GM12878 (cell line): Measurements from ENCODE around the gene ABHD6. TPM values are rescaled to one million over a fixed set of nuclear protein-coding genes. Genes with fewer than 3 reads are reported as not detected.

Experiments
- BHLHE40 ChIP-seq, 2 experiments: fragments of 450-650 bp in 1 of 2; IDR thresholded peaks; 2 replicates each; pipeline ENCODE4 v1.6.1; 2011 to 2017; ENCODE audit warnings: low read depth in 2 of 2, borderline replicate concordance in 1 of 2, improper control_type of control experiment in 1 of 2, low read length in 1 of 2, mild to moderate bottlenecking in 1 of 2
- BRCA1 ChIP-seq: IDR thresholded peaks from 2 replicates; pipeline ENCODE4 v1.6.1; 2011; ENCODE audit warnings: low read depth, low read length, improper control_type of control experiment
- CHD1 ChIP-seq: IDR thresholded peaks from 2 replicates; pipeline ENCODE4 v1.6.1; 2012; ENCODE audit warnings: low read depth, low read length, improper control_type of control experiment
- EGR1 ChIP-seq, 2 experiments: IDR thresholded peaks; 1 replicate in 1 of 2; 2 replicates in 1 of 2; pipeline ENCODE4 v1.6.1; 2011 to 2012; ENCODE audit warnings: low read depth in 2 of 2, low read length in 2 of 2, borderline replicate concordance in 1 of 2, mild to moderate bottlenecking in 1 of 2, moderate library complexity in 1 of 2
- ETV6 ChIP-seq, 2 experiments: fragments of 450-650 bp in 1 of 2; IDR thresholded peaks in 1 of 2; conservative IDR thresholded peaks in 1 of 2; 2 replicates each; pipeline ENCODE4 v1.6.1; 2014; ENCODE audit warnings: antibody characterized with exemption in 1 of 2, borderline replicate concordance in 1 of 2, low read depth in 1 of 2, mild to moderate bottlenecking in 1 of 2, moderate library complexity in 1 of 2
- IKZF1 ChIP-seq: fragments of 450-650 bp; conservative IDR thresholded peaks from 2 replicates; pipeline ENCODE4 v1.6.1; 2017; ENCODE audit warnings: antibody characterized with exemption, mild to moderate bottlenecking
- IRF4 ChIP-seq: IDR thresholded peaks from 2 replicates; pipeline ENCODE4 v1.6.1; 2011; ENCODE audit warnings: low read depth, low read length
- KDM1A ChIP-seq: fragments of 200-600 bp; sonication (generic); IDR thresholded peaks from 2 replicates; pipeline ENCODE4 v1.6.1; 2016; ENCODE audit warnings: borderline replicate concordance
- MXI1 ChIP-seq: fragments of 150-350 bp; IDR thresholded peaks from 2 replicates; pipeline ENCODE4 v1.6.1; 2011; ENCODE audit warnings: low read depth, mild to moderate bottlenecking, inconsistent platforms, low read length, improper control_type of control experiment
- NFYB ChIP-seq: IDR thresholded peaks from 2 replicates; pipeline ENCODE4 v1.6.1; 2011; ENCODE audit warnings: low read depth, mild to moderate bottlenecking, low read length, improper control_type of control experiment, moderate library complexity; ENCODE audit not compliant: insufficient read depth
- RAD51 ChIP-seq: fragments of 450-650 bp; IDR thresholded peaks from 2 replicates; pipeline ENCODE4 v1.6.1; 2016; ENCODE audit warnings: moderate library complexity, mild to moderate bottlenecking, inconsistent platforms
- RFX5 ChIP-seq: IDR thresholded peaks from 2 replicates; pipeline ENCODE4 v1.6.1; 2011; ENCODE audit warnings: low read depth, low read length, improper control_type of control experiment
- SMAD5 ChIP-seq: IDR thresholded peaks from 2 replicates; pipeline ENCODE4 v1.6.1; 2016; ENCODE audit warnings: antibody characterized with exemption, low read depth
- SRF ChIP-seq, 2 experiments: IDR thresholded peaks; 2 replicates each; pipeline ENCODE4 v1.6.1; 2011; ENCODE audit warnings: low read depth in 2 of 2, low read length in 2 of 2, mild to moderate bottlenecking in 1 of 2, moderate library complexity in 1 of 2
- STAT3 ChIP-seq: IDR thresholded peaks from 2 replicates; pipeline ENCODE4 v1.6.1; 2011; ENCODE audit warnings: low read depth, low read length, improper control_type of control experiment
- ZNF384 ChIP-seq: IDR thresholded peaks from 2 replicates; pipeline ENCODE4 v1.6.1; 2012; ENCODE audit warnings: low read depth, mild to moderate bottlenecking, low read length, improper control_type of control experiment, borderline replicate concordance
- polyA plus RNA-seq, 11 experiments: library from polyadenylated mRNA; depleted of rRNA in 4 of 11; unstranded in 6 of 11; stranded (reverse) in 5 of 11; fragments of >200 nt; fragmentation: Nextera tagmentation in 4 of 11; fragmentation: Illumina TruSeq in 1 of 11; extraction: Ambion mirVana in 4 of 11; extraction: Trizol in 1 of 11; gene quantifications; 1 replicate in 1 of 11; 2 replicates in 10 of 11; pipeline versions ENCODE4 v1.2.1 to v1.2.3, GENCODE V29; 2011 to 2016; ENCODE audit warnings: inconsistent platforms in 2 of 11, missing spikeins in 2 of 11, low read depth in 1 of 11
- total RNA-seq, 4 experiments: library from RNA; depleted of rRNA in 3 of 4; stranded (reverse); fragments of >200 nt in 3 of 4; fragmentation: Illumina TruSeq in 1 of 4; extraction: Trizol in 1 of 4; gene quantifications; 2 replicates each; pipeline versions ENCODE4 v1.2.1 to v1.2.3, GENCODE V29; 2013 to 2021
- TF ChIP-seq, protein P1 (sequence below): fragments of 450-650 bp; IDR thresholded peaks from 2 replicates; pipeline ENCODE4 v1.6.1; 2017; ENCODE audit warnings: mild to moderate bottlenecking, moderate library complexity
- TF ChIP-seq, protein P2 (sequence below): IDR thresholded peaks from 2 replicates; pipeline ENCODE4 v1.6.1; 2012; ENCODE audit warnings: low read depth, low read length, improper control_type of control experiment
- TF ChIP-seq, protein P3 (sequence below): IDR thresholded peaks from 2 replicates; pipeline ENCODE4 v1.6.1; 2012; ENCODE audit warnings: low read length, inconsistent platforms
- TF ChIP-seq, protein P4 (sequence below): IDR thresholded peaks from 2 replicates; pipeline ENCODE4 v1.6.1; 2011; ENCODE audit warnings: low read depth, mild to moderate bottlenecking, low read length, moderate library complexity, borderline replicate concordance; ENCODE audit errors: extremely low read depth
- TF ChIP-seq, protein P5 (sequence below): IDR thresholded peaks from 2 replicates; pipeline ENCODE4 v1.6.1; 2011; ENCODE audit warnings: borderline replicate concordance, low read depth, mild to moderate bottlenecking, moderate library complexity, mixed read lengths, low read length; ENCODE audit not compliant: insufficient read depth; ENCODE audit errors: extremely low read length

The ABHD6 gene
- total and polyA plus RNA-seq, 10 of the 15 experiments (the other 5 are each of a cell fraction or from before 2014, with no cell fraction given), result 1.4 to 33.2 (median 3.2) TPM

DNA sequence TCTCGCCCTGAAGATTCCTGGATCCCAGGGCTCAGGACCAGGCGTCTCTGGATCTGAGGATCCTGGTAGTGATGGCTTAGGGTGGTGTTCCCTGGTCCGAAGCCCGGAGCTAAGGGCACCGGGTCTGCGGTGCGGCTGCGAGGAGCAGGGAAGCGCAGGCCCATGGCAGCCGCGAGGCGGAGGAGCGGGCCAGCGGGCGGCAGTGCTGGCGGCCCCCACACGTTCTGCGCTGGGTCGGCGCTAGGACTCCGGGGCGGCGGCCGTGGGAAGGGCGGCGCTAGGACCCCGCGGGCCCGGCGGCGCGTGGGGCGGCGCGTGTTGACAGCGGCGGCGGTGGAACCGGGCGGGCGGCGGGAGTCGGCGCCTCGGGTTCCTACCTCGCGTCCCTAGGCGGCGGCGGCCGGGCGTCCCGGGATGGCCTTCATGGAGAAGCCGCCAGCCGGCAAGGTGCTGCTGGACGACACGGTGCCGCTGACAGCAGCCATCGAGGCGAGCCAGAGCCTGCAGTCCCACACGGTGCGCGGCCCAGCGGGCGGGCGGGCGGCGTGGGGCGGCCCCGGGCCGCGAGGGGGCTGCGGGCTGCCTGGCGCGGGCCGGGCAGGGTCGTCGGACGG lies 95.1 kb downstream of the ABHD6 start, which contains the start of gene PXK (continued):
- TF ChIP-seq, protein P1, sequence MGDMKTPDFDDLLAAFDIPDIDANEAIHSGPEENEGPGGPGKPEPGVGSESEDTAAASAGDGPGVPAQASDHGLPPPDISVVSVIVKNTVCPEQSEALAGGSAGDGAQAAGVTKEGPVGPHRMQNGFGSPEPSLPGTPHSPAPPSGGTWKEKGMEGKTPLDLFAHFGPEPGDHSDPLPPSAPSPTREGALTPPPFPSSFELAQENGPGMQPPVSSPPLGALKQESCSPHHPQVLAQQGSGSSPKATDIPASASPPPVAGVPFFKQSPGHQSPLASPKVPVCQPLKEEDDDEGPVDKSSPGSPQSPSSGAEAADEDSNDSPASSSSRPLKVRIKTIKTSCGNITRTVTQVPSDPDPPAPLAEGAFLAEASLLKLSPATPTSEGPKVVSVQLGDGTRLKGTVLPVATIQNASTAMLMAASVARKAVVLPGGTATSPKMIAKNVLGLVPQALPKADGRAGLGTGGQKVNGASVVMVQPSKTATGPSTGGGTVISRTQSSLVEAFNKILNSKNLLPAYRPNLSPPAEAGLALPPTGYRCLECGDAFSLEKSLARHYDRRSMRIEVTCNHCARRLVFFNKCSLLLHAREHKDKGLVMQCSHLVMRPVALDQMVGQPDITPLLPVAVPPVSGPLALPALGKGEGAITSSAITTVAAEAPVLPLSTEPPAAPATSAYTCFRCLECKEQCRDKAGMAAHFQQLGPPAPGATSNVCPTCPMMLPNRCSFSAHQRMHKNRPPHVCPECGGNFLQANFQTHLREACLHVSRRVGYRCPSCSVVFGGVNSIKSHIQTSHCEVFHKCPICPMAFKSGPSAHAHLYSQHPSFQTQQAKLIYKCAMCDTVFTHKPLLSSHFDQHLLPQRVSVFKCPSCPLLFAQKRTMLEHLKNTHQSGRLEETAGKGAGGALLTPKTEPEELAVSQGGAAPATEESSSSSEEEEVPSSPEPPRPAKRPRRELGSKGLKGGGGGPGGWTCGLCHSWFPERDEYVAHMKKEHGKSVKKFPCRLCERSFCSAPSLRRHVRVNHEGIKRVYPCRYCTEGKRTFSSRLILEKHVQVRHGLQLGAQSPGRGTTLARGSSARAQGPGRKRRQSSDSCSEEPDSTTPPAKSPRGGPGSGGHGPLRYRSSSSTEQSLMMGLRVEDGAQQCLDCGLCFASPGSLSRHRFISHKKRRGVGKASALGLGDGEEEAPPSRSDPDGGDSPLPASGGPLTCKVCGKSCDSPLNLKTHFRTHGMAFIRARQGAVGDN, result peak; percentile 81
- no peak for TF ChIP-seq NFYB
- TF ChIP-seq BHLHE40 (IDR thresholded peaks at IDR 0.05; ENCODE audit: borderline replicate concordance in 1 of 2, low read depth in 2 of 2, low read length in 1 of 2), result peak; percentile 80 to 95; a peak in 3 of 4 replicates
- TF ChIP-seq IKZF1, result peak; percentile 96
- no peak for TF ChIP-seq ZNF384
- TF ChIP-seq, protein P2, sequence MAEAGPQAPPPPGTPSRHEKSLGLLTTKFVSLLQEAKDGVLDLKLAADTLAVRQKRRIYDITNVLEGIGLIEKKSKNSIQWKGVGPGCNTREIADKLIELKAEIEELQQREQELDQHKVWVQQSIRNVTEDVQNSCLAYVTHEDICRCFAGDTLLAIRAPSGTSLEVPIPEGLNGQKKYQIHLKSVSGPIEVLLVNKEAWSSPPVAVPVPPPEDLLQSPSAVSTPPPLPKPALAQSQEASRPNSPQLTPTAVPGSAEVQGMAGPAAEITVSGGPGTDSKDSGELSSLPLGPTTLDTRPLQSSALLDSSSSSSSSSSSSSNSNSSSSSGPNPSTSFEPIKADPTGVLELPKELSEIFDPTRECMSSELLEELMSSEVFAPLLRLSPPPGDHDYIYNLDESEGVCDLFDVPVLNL, result no peak
- TF ChIP-seq, protein P3, sequence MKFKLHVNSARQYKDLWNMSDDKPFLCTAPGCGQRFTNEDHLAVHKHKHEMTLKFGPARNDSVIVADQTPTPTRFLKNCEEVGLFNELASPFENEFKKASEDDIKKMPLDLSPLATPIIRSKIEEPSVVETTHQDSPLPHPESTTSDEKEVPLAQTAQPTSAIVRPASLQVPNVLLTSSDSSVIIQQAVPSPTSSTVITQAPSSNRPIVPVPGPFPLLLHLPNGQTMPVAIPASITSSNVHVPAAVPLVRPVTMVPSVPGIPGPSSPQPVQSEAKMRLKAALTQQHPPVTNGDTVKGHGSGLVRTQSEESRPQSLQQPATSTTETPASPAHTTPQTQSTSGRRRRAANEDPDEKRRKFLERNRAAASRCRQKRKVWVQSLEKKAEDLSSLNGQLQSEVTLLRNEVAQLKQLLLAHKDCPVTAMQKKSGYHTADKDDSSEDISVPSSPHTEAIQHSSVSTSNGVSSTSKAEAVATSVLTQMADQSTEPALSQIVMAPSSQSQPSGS, result no peak
- TF ChIP-seq MXI1, result peak; percentile 91
- no peak for TF ChIP-seq RFX5
- TF ChIP-seq EGR1 (IDR thresholded peaks at IDR 0.05; ENCODE audit: borderline replicate concordance in 1 of 2, low read depth in 2 of 2, low read length in 2 of 2), result peak in 1 of 2 experiments; percentile 98; a peak in 2 of 3 replicates
- TF ChIP-seq, protein P4, sequence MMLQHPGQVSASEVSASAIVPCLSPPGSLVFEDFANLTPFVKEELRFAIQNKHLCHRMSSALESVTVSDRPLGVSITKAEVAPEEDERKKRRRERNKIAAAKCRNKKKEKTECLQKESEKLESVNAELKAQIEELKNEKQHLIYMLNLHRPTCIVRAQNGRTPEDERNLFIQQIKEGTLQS, result no peak
- TF ChIP-seq IRF4, result no peak
- TF ChIP-seq BRCA1, result no peak
- no peak for TF ChIP-seq RAD51
- no peak for TF ChIP-seq CHD1
- TF ChIP-seq SRF (IDR thresholded peaks at IDR 0.05; ENCODE audit: low read depth in 2 of 2, low read length in 2 of 2), result 0 out of 4 replicates have a peak, but pooled peaks of 1 of the 2 experiments have one; percentile 52
- no peak for TF ChIP-seq KDM1A
- no peak for TF ChIP-seq SMAD5
- no peak for TF ChIP-seq STAT3
- peak in 1 of 2 experiments; percentile 39; a peak in 1 of 4 replicates for TF ChIP-seq ETV6 (conservative IDR thresholded peaks at IDR 0.05 in 1 of 2, IDR thresholded peaks at IDR 0.05 in 1 of 2; ENCODE audit: borderline replicate concordance in 1 of 2, low read depth in 1 of 2)
- TF ChIP-seq, protein P5, sequence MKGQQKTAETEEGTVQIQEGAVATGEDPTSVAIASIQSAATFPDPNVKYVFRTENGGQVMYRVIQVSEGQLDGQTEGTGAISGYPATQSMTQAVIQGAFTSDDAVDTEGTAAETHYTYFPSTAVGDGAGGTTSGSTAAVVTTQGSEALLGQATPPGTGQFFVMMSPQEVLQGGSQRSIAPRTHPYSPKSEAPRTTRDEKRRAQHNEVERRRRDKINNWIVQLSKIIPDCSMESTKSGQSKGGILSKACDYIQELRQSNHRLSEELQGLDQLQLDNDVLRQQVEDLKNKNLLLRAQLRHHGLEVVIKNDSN, result peak; percentile 35
